AG10803 (cell line): ENCODE results near the gene DIPK2A.

Source experiments
- DNase-seq: peaks from one replicate; pipeline ENCODE4 v3.0.0; 2010; ENCODE audit warnings: low read depth
- H3K4me3 ChIP-seq: 2 replicates; pipeline ENCODE4 v1.5.1; 2011; ENCODE audit warnings: mild to moderate bottlenecking, low read length, control low read depth
- TF ChIP-seq, protein P1 (sequence below): conservative IDR thresholded peaks from 2 replicates; pipeline ENCODE4 v1.5.1; 2011; ENCODE audit warnings: mild to moderate bottlenecking, low read length, control low read depth, inconsistent platforms

Gene DIPK2A, protein sequence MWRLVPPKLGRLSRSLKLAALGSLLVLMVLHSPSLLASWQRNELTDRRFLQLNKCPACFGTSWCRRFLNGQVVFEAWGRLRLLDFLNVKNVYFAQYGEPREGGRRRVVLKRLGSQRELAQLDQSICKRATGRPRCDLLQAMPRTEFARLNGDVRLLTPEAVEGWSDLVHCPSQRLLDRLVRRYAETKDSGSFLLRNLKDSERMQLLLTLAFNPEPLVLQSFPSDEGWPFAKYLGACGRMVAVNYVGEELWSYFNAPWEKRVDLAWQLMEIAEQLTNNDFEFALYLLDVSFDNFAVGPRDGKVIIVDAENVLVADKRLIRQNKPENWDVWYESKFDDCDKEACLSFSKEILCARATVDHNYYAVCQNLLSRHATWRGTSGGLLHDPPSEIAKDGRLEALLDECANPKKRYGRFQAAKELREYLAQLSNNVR

GRCh38 chr3:143971359-143972154 is at the start of gene DIPK2A:
TSS of gene DIPK2A (plus strand) at chr3:143971823. CDS start at chr3:143972333, 510 bp downstream.
- DNase-seq = peak; percentile 92
- TF ChIP-seq, protein P1, sequence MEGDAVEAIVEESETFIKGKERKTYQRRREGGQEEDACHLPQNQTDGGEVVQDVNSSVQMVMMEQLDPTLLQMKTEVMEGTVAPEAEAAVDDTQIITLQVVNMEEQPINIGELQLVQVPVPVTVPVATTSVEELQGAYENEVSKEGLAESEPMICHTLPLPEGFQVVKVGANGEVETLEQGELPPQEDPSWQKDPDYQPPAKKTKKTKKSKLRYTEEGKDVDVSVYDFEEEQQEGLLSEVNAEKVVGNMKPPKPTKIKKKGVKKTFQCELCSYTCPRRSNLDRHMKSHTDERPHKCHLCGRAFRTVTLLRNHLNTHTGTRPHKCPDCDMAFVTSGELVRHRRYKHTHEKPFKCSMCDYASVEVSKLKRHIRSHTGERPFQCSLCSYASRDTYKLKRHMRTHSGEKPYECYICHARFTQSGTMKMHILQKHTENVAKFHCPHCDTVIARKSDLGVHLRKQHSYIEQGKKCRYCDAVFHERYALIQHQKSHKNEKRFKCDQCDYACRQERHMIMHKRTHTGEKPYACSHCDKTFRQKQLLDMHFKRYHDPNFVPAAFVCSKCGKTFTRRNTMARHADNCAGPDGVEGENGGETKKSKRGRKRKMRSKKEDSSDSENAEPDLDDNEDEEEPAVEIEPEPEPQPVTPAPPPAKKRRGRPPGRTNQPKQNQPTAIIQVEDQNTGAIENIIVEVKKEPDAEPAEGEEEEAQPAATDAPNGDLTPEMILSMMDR = no peak; the same call in 1 of the 2 replicates
- peak within 1 kb of the TSS; percentile 87 for H3K4me3 ChIP-seq

DNA sequence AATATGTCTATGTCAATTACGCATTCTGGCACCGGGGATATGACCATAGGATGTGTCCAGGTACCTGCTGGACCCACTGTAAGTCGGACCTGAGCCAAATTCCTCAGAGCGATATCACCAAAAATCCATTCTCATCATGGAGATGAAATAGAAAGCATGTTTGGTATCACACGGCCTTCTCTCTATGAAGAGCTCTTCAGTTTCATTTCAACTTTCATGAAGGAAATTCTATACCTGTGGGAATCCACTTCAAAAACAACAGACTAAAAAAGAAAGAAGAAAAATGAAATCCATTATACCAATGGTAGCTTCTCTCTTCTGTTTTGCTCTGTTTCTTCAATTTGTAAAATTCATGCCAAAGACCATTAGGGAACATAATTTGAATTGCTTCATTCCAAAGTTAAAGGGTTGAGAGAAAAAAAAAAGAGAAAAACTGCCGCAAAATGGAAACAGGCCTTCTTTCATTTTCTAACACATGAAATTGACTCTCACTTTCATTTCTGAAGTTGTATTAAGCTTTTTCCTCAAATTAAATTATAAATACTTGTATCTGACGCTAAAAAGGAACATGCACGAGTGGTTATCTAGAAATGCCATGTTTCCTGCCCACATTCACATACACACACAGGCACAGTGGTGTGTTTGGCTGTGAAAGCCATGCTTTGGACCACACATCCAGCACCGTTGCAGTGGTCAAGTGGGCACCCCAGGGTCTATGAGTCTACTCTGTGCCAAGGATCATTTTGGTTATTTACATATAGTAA is 46.9 kb upstream of the DIPK2A start:
- no peak for DNase-seq
- TF ChIP-seq, protein P1 = no peak
- H3K4me3 ChIP-seq = no peak overlapping the region

- TF ChIP-seq, protein P1 = no peak
- no peak for DNase-seq
- no peak overlapping the region for H3K4me3 ChIP-seq
These were observed 43.6 kb upstream of the DIPK2A start for GRCh38 chr3:143928056-143928455.

DNA sequence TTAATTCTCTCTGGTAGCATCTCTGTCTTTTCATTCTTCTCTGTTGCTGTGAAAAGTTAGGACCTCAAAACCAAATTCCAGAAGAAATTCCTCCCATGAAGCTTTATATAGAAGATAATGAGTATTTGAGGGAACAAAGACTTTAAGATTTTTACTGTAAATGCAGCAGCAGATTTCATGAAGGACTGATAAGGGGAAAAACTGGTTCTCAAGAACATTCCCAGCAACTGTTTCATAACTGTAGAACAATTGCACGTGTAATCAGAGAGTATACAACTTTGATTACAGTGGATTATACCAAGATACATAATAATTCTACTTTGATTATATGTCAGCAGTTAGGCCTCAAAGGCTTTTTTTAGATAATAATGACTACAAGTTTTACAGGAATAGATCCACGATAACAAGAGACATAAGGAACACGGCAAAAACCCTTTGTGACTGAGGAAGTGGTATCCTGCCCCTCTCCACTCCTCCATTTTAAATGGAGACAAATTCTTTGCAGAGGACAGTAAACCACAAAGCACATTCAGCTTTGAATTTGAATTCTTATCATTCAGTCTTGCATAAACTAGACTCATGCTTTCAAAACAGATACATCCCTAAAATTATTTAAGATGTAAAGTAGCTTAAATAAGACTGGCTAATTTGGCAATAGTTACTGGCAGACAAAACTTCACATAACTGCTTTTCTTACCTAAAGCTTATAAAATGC is 42.9 kb upstream of the DIPK2A start:
- no peak overlapping the region for H3K4me3 ChIP-seq
- TF ChIP-seq, protein P1 = no peak
- no peak for DNase-seq

- TF ChIP-seq, protein P1 = no peak
- no peak for DNase-seq
- H3K4me3 ChIP-seq = no peak overlapping the region
These were observed 36.8 kb upstream of the DIPK2A start for GRCh38 chr3:143934791-143935190.

GRCh38 chr3:143935678-143936077 is 35.9 kb upstream of the DIPK2A start:
- TF ChIP-seq, protein P1 = no peak
- DNase-seq = no peak

More at GRCh38 chr3:143935678-143936077, 35.9 kb upstream of the DIPK2A start:
- H3K4me3 ChIP-seq = no peak overlapping the region
